Stomach (tissue), 4 donors: ENCODE measurements around the gene RPS2.

Source experiments
- EP300 ChIP-seq: sonication (generic); formaldehyde crosslinking; IDR thresholded peaks from one replicate; pipeline ENCODE4 v1.6.1; 2017; ENCODE audit warnings: antibody characterized with exemption
- POLR2A ChIP-seq, 4 donors: fragments of 450-650 bp; IDR thresholded peaks; one replicate each; pipeline ENCODE4 v1.6.1; 2016; ENCODE audit warnings: antibody characterized with exemption in 4 of 4, control low read depth in 2 of 4, mild to moderate bottlenecking in 1 of 4, moderate library complexity in 1 of 4
- POLR2AphosphoS5 ChIP-seq, 3 donors: sonication (generic); formaldehyde crosslinking; IDR thresholded peaks; one replicate each; pipeline ENCODE4 v1.6.1; 2016; ENCODE audit warnings: antibody characterized with exemption in 3 of 3
- TF ChIP-seq, protein P1 (sequence below), 7 experiments: fragments of 450-650 bp in 4 of 7; fragments of 200-600 bp in 3 of 7; sonication (generic) in 3 of 7; IDR thresholded peaks; one replicate each; pipeline ENCODE4 v1.5.1; 2016 to 2019; ENCODE audit warnings: antibody characterized with exemption in 7 of 7, control low read depth in 2 of 7, mild to moderate bottlenecking in 1 of 7

DNA sequence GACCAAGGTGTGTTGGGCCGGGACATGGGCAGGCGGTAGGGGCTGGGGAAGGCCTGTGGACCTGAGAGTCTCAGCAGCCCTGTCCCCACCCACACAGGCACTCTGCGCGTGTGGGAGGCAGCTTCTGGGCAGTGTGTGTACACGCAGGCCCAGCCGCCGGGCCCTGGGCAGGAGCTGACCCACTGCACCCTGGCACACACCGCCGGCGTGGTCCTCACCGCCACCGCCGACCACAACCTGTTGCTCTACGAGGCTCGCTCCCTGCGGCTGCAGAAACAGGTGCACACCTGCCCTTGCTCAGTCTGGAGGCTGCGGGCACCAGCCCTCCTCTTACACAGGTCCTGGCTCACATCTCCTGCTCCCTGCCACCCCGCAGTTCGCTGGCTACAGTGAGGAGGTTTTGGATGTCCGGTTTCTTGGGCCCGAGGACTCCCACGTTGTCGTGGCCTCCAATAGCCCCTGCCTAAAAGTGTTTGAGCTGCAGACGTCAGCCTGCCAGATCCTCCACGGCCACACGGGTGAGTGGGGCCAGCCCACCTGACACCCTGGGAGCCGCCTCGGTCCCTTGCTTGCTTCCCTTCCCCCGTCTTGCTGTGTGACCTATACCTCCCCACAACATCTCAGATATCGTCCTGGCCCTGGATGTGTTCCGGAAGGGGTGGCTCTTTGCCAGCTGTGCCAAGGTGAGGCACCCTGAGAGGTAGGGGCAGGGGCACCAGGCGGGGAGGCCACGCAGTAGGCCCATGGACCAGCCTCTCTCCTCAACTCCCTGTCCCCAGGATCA lies 11.0 kb upstream of the RPS2 start:
- TF ChIP-seq POLR2A (IDR thresholded peaks at IDR 0.05) = no peak
- TF ChIP-seq, protein P1, sequence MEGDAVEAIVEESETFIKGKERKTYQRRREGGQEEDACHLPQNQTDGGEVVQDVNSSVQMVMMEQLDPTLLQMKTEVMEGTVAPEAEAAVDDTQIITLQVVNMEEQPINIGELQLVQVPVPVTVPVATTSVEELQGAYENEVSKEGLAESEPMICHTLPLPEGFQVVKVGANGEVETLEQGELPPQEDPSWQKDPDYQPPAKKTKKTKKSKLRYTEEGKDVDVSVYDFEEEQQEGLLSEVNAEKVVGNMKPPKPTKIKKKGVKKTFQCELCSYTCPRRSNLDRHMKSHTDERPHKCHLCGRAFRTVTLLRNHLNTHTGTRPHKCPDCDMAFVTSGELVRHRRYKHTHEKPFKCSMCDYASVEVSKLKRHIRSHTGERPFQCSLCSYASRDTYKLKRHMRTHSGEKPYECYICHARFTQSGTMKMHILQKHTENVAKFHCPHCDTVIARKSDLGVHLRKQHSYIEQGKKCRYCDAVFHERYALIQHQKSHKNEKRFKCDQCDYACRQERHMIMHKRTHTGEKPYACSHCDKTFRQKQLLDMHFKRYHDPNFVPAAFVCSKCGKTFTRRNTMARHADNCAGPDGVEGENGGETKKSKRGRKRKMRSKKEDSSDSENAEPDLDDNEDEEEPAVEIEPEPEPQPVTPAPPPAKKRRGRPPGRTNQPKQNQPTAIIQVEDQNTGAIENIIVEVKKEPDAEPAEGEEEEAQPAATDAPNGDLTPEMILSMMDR (IDR thresholded peaks at IDR 0.05) = no peak
- TF ChIP-seq POLR2AphosphoS5 (IDR thresholded peaks at IDR 0.05) = no peak
- TF ChIP-seq EP300 = no peak
